GM18502 (cell line): ENCODE results near the gene SULT2B1.
A peak's percentile ranks its signal among the peaks of the same experiment; 100 is the strongest.
"Not testable (repeated sequence)": the region's sequence is repeated elsewhere in the genome, so short reads cannot be mapped to it uniquely, and the experiment has no call there.

ENCODE experiments used
- ATAC-seq: cut with Tn5 transposase; IDR thresholded peaks from one replicate; pipeline ENCODE4 v1.9.1; 2021; ENCODE audit warnings: mild to moderate bottlenecking; ENCODE audit not compliant: unreplicated experiment, poor library complexity

Gene SULT2B1

DNA sequence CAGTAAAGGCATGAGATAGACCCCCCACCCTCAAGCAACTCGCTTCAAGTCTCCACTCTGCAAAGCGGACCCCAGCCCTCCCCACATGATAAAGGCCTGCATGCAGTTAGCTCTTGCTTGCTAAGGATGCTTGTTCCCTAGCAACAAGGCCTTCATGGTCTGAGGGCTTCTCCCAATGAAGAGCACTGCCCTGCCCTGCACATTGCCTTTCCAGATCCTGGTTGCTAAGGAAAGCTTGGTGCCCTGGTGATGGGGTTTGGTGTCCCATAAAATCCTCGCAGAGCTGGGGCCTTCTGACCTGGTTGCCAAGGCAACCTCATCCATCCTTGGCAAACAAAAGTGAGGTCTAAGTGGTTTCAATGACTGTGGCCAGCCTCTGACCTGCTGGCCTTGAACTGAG lies 79.3 kb downstream of the SULT2B1 start:
- ATAC-seq: no peak

DNA sequence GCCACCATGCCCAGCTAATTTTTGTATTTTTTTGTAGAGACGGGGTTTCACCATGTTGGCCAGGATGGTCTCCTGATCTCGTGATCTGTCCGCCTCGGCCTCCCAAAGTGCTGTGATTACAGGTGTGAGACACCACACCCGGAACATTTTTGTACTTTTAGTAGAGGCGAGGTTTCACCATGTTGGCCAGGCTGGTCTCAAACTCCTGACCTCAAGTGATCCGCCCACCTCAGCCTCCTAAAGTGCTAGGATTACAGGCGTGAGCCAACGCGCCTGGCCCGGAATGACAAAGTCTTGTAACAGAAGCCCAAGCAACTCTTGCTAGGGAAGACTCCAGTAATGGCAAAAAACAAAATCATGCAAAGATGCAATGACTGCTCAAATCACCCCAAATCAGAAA lies 80.3 kb downstream of the SULT2B1 start:
- not testable (repeated sequence) for ATAC-seq

DNA sequence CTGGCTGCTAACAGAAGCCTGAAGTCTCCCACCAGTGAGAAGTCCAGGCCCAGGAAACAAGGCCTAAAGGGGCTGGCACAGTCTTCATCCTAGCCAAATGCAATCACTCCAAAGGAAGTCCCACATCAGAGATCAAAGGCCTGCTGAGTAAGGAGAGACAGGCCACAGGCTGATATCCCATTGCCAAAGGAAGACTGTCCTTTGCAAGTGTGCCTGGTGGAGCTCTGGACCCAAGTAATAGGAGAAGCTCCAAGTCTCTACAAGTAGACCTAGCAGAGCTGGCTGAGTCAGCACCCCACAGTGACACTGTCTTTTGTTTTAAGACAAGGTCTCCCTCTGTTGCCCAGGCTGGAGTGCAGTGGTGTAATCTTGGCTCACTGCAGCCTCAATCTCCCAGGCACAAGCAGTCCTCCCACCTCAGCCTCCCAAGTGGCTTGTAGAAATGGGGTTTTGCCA lies 80.7 kb downstream of the SULT2B1 start:
- ATAC-seq: no peak

DNA sequence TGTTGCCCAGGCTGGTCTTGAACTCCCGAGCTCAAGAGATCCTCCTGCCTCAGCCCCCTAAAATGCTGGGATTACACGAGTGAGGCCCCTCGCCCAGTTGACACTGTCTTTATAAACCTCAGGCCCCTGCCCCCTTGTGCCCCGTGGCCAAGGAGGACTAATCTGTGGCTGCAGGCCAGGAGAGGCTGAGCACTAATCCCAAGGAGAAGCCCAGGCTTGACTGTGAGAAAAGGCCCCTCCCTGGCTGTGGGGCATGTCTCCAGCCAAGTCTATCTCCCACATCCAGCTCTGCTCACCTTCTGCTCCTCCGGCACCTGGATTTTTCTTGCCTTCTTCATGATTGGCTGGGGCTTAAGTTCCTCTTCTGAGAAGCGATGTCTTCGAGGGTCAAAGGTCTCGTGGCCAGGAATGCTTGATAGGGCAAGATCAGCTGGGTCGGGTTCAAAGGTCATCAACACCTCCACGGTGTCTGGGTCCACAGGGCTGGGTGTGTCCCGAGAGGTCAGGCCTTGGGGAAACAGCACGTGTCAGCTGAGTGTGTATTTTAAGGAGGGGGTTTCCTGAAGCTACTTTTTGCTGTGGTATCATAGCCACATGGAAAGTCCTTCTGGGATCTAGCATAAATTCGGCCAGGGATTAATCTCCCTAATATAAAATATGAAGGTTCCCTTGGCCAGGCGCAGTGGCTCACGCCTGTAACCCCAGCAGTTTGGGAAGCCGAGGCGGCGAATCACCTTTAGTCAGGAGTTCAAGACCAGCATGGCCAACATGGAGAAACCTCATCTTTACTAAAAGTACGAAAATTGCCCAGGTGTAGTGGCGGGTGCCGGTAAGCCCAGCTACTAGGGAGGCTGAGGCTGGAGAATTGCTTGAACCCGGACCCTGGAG lies 81.4 kb downstream of the SULT2B1 start:
- no peak for ATAC-seq

DNA sequence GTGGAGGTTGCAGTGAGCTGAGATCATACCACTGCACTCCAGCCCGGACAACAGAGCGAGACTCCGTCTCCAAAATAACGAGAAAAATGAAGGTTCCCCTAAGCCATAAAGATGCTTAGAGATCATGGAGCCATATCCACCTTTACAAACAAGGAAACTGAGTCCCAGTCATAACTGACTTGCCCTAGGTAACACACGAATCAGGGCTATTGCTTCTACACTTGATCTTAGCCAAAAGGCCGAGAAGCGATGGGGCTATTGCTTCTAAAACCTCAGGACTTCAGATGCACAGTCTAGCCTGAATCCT lies 82.0 kb downstream of the SULT2B1 start:
- no peak for ATAC-seq

DNA sequence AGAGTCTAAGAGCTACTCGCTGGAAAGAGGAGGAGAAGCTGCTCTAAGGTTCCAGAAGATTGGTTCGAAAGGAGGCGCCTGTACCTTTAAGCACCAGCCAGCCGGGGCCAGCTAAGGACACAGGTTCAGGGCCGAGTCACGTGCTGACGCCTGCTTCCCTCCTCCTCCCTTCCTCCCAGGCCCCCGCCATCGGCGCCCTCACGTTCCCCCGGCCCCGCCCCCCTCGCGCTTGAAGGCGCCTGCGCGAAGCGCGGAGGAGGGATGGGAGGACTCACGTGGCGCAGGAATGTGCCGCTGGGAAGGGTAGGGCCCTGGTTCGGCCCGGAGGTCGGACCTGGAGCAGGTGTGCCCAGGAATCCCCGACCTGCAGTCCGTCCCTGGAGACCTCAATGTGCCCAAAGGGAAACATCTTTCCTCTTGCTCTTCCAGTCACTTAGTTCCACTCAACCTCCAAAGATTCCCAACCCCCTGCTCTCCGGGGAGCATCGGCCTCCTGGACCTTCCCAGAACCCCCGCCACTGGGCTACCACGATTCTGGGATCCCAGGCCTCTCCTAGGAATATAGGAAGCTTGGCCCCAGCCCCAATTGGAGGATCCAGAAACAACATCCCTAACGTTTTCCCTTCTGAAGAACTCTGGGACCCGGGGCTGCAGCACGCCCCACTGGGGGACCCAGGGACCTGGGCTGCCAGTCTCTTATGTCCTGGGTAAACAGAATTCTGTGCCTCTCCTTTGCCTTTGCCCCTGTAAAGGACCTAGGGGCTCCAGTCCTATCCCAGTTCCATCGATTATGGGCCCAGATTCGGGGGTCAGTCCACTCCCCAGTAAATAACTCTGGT lies 82.7 kb downstream of the SULT2B1 start:
- ATAC-seq: peak; percentile 39

DNA sequence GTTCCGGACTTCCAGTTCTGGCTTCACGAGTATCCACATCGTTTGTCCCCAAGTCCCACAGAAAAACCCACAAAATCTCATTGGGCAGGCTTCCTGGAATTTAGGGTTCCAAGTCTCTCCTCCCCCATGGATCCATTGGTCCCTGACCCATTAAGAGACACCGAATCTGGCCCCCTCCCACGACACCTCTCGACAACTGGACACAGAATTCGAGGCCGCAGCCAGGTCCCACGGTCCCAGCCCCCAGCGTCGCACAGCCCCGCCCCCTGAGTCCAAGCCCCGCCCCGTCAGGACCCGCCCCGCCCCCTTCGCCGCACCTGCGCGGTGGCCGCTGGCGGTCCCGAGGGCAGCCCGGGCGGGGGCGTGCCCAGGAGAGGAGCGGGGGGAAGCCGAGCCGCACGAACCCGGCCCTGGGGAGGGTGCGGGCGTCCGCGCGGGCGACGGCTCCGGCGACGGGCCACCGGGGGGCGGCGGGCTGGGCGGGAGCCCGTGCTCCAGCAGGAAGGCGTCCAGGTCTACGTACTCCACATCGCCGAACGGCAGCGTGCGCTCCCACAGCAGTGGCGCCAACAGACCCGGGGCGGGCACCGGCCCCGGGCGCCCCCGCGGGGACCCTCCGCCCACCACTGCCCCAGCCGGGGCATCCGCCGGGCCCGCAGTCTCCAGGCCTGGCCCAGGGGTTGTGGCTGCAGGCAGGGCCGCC lies 83.4 kb downstream of the SULT2B1 start:
- ATAC-seq: no peak

DNA sequence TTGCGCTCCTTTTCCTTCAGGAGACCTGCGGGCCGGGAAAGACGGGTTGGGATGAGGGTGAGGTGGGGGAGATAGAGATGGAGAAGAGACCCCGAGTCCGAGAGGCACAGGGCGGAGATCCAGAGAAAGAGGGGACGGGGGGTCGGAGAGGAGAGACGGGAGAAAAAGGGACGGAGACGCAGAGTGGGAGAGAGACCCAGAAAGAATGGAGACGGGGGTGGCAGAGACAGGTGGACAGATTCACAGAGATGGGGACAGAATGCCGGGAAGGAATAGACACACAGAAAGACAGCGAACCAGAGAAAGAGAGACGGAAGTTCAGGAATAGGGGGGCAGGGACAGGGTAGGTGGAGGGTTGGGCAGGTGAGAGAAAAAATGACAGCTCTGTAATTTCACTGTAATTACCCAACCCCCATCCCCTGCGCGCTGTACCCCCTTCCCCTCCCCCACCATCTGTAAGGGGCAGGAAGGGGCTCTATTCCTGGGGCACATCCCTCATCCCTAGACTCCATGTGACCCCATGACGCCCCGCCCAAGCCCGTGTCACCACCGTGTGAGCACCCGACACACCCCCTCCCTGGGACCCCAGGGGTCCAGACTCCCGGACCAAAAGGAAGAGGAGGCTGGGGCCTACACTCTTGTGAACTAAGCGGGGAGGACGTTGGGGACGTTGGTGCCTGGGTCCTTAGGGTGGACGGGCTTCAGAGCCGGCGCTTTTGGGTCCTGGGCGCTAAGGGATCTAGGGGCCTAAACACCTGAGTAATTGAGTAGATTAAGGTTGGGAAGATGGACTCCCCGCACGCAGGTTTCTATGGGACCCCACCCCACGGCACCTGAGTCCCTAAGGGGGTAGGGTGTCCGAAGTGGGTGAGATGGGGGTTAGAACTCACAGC lies 84.2 kb downstream of the SULT2B1 start:
- no peak for ATAC-seq

DNA sequence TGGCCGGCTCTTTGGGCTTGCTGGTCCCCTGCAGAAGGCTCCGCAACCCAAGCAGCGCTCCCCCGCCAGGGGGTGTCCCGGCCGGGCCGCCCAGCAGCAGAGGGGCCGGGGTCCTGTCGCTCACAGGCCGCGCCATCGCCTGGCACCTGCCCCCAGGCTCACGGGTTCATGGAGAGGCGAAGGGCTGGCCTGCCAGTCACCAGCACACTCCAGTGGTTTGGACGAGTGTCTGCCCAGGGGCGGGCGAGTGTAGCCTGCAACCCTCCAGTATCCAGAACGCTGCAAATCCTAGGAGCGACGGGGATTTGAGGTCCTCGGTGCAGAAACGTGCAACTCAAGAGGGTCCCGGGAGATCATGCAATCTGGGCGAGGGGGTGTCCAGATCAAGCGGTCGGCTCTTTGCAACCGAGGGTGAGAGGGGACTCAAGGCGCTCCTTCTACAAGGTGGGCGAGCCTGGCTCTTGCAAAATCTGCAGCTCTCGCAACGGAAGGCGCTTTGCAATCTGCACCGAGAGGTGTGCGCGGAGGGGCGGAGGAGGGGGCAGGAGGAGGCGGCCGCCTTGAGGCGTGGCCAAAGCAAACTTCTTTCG lies 85.0 kb downstream of the SULT2B1 start, which contains the start of gene DBP:
Gene DBP, minus strand, starts transcription at position 521 of the 590 bp plus-strand sequence. Its CDS starts 385 bp downstream, at position 136.
- no peak for ATAC-seq

DNA sequence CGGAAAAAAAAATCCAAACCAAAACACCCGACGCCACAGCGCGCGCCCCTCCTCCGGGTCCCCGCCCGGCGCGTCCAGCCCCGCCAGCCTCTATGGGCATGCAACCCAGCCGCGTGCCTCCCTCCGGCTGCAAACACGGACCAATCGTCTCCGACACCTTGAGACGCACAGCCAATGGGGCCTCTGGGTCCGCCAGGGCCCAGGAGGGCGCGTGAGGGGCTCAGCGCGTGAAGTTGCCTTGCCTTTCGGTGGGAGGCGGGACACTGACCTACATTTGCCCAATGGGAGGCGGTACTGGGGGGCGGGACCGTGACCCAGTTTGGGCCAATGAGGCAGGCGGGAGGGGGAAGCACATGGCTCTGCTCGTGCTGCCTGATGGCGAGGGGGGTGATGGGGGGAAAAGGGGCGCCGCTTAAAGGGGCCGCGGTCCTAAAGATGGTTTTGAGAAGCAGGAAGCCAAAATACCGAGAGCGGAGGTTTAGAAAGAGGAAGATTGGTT lies 85.5 kb downstream of the SULT2B1 start:
- ATAC-seq: peak; percentile 68

DNA sequence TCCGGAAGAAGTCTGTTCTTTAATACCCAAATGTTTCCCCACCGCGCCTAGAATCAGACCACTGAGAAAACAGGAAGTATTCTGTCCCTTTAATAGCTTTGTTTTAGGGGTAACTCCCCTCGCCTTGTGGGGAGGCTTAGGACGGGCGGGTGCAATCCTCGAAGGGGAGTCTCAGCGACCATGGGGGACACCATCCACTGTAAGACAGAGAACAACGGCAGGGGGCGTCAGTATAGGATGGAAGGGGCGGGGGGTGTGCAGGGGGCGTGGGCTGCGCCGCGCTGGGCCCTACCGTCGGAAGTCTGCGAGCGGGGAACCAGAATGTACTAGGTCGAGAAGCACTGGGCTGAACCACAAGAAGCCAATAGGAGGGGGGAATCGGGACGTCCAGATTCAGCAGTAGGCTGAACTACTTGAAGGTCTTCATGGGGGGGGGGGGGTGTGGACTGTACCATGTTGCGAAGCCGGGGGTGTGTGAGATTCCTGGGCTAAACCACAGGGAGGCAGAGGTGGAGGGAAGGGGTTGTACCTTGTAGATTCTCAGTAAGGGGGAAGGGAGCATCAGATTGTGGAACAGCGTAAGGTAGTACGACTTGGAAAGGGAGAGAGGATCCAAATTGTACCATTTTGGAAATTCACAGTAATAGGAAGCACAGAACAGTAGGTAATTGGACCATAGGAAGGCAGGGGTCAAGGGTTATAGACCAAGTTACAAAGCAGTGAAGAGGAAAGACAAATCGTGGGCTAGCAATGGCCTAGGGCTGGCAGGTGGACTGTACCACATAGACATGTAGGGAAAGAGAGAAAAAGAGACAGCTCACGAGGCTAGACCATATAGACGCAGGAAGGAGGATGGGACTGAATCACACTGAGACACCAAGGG lies 86.2 kb downstream of the SULT2B1 start:
- peak; percentile 22 for ATAC-seq

DNA sequence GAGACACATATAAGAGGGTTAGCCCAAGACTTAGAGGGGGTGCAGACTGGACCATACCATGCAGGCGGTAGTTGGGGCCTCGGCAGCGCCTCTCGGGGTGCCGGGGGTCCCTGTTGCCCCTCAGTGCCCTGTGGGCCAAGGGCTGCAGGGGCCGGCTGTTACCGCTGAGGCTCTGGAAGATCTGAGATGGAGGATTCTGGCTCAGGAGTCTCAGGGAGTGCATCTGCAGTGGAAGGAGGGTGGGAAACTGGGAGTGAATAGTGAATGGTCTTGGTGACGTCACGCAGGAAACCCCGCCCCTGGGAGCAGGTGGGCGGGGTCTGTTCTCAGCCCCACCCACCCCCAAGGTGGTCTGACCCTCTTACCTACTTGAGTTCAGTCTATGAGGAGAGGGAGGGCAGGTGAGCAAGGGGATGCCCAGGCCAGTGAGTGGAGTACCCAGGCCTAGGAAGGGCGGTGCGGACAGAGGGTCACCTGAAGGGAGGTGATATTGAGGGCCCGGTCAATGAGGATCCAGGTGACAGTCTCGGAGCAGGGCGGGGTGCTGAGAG lies 86.9 kb downstream of the SULT2B1 start:
- ATAC-seq: no peak

DNA sequence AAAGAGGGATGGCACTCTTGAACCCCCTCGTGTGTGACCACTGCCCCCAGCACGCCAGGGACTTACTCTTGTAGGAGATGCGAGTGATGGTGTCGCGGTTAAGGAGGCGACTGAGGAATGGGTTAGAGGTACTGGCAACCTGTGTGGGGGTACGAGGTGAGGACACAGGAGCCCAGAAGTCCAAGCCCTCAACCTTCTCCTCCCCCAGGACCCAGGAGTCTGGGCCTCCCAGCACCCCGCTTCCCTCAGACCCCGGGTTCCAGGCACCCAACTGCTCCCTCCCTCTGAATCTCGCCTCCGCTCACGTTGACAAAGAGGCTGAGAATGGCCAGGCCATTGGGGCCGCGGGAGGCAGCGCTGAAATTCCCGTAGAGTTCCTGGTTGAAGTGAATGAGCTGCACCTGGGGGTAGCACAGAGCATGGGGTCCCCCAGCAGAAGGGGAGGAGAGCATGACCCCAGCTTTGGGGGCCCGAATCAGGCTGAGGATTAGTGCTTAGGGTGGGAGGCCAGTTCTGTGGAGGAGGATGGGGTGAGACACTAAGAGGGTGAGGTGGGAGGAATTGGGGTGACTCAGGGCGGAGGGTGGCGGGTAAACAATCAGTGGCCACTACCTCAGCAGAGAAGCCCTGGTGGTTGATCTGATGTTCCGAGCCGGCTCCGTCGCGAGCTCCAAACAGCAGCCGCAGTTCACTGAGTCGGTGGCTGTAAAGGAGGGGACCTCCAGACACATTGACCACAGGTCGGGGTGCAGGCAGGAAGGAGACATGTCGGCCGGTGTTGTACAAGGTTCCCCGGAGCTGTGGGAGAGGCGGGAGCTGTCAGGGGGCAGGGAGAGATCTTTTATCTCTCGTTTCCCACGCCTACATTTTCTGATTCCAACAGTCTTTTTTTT lies 87.8 kb downstream of the SULT2B1 start:
- ATAC-seq: no peak

DNA sequence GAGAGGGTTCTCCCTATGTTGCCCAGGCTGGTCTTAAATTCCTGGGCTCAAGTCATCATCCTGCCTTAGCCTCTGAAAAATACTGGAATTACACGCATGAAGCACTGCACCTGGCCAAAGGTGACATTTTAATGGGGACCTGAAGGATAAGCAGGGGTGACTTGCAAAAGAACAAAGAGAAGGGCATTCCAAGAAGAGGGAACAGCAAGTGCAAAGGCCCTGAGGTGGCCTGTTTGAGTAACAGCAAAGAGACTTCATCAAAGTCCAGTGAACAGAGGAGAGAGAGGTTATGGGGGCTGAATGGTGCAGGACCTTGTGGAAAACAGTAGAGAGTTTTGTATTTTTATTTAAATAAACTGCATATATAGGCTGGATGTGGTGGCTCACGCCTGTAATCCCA lies 89.9 kb downstream of the SULT2B1 start:
- no peak for ATAC-seq

DNA sequence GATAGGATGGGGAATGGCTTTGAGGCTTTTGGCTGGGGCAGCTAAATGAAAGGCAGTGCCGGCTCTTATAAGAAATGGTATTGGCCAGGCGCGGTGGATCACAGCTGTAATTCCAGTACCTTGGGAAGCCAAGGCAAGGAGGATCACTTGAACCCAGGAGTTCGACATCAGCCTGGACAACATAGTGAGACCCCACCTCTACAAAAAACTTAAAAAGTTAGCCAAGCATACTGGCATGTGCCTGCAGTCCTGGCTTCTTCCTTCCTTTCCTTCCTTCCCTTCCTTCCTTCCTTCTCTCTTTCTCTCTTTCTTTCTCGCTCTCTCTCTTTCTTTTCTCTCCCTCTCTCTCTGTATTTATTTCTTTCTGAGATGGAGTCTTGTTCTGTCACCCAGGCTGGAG lies 90.9 kb downstream of the SULT2B1 start:
- ATAC-seq: no peak

DNA sequence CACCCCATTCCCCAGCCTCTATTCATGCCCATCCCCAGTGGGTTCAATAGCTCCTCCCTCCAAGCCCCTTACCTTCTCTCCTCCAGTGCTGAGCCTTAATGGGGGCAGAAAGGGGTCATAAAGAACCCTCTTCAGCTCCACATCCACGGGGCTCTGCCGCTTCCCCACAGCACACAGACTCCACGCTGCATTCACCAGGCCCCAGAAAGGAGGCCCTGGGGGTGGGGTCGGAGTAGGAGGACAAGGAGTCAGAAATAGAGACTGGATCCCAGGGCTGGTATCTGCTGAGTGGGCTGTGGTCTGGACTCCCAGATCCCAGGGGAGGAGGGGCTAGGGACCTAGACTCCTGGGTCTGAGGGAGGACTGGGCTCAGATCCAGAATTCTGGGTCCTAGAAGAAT lies 92.4 kb downstream of the SULT2B1 start:
- ATAC-seq: no peak
